HG02884 (cell line): ENCODE results near the gene MYH9.
"Not testable (repeated sequence)": the region's sequence is repeated elsewhere in the genome, so short reads cannot be mapped to it uniquely, and the experiment has no call there.

Source experiments
- ATAC-seq: cut with Tn5 transposase; IDR thresholded peaks from one replicate; pipeline ENCODE4 v1.9.1; 2021; ENCODE audit warnings: mild to moderate bottlenecking, moderate library complexity; ENCODE audit not compliant: unreplicated experiment

The MYH9 gene

GRCh38 chr22:36280379-36280778, 107.4 kb downstream of the MYH9 start:
- no peak for ATAC-seq

DNA sequence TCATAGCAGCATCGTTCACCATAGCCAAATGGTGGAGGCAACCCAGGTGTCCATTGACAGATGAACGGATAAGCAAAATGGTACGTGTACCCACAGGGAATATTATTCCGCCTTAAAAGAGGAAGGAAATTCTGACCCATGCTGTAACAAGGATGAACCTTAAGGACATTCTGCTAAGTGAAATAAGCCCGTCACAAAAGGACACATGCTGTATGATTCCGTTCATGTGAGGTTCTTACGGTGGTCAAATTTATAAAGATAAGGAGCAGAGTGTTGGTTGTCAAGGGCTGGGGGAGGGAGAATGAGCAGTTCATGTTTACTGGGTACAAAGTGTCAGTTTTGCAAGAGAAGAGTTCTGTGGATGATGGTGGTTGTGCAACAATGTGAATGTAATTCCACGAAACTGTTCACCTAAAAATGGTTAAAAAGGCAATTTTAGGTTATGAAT, 108.5 kb downstream of the MYH9 start:
- no peak for ATAC-seq

DNA sequence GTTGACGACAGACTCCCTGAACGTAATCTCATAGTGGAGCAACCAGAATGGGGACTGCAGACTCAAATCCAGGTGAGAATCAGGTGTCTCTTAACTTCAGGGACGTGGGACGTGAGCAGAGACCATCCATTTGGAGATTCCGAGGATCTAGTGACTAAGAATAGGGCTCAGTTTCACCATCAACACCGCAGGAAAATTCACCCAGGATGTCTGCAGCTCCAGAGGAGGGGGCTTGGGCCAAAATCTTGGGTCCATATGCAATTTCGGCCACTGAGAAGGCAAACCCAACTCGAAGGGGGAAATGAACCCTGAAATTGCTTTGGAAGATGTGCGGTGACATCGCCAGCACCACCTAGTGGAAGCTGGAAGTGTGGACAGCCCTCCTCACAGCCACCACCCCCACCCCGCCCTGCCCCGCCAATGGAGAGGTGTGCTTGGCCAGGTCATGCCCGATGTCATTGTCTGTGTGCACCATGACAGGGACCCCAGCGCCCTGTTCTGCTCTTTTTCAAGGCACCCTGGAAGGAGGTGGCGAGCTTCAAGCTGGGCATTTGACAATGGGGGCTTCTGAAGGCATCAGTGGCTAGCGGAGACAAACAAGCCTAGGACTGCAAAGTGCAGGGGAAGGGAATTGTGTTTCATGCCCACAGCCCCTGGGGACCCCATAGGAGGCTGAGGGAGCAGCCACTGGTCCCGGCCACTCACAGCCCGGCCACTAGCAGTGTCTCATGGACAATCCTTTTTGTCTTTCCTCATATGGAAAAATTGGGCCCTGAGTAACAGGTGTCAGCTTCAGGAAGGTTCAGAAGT, 110.1 kb downstream of the MYH9 start:
- ATAC-seq = no peak

GRCh38 chr22:36274531-36274930, 113.2 kb downstream of the MYH9 start:
- ATAC-seq = no peak

DNA sequence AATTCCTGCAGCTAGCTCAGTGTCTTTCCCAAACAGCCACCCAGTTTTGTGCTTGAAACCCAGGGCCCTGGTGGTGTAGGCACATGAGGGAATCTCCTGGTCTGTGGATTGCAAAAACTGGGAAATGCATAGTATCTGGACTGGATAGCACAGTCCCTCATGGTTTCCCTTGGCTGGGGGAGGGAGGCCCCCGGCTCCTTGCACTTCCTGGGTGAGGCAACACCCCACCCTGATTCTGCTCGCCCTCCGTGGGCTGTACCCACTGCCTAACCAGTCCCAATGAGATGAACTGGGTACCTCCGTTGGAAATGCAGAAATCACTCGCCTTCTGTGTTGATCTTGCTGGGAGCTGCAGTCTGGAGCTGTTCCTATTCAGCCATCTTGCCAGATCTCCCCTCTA, 115.8 kb downstream of the MYH9 start:
- not testable (repeated sequence) for ATAC-seq

GRCh38 chr22:36271231-36271630, 116.5 kb downstream of the MYH9 start:
- ATAC-seq = not testable (repeated sequence)

GRCh38 chr22:36267896-36268485, 119.8 kb downstream of the MYH9 start:
- ATAC-seq = no peak

DNA sequence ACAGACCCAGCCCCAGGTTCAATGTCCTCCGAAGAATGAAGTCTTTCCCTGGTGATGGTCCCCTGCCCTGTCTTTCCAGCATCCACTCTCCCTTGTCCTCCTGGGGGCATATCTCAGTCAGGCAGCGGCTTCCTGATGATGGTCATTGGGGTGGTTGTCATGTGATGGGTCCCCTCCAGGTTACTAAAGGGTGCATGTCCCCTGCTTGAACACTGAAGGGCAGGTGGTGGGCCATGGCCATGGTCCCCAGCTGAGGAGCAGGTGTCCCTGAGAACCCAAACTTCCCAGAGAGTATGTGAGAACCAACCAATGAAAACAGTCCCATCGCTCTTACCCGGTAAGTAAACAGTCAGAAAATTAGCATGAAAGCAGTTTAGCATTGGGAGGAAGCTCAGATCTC, 120.7 kb downstream of the MYH9 start:
- no peak for ATAC-seq

DNA sequence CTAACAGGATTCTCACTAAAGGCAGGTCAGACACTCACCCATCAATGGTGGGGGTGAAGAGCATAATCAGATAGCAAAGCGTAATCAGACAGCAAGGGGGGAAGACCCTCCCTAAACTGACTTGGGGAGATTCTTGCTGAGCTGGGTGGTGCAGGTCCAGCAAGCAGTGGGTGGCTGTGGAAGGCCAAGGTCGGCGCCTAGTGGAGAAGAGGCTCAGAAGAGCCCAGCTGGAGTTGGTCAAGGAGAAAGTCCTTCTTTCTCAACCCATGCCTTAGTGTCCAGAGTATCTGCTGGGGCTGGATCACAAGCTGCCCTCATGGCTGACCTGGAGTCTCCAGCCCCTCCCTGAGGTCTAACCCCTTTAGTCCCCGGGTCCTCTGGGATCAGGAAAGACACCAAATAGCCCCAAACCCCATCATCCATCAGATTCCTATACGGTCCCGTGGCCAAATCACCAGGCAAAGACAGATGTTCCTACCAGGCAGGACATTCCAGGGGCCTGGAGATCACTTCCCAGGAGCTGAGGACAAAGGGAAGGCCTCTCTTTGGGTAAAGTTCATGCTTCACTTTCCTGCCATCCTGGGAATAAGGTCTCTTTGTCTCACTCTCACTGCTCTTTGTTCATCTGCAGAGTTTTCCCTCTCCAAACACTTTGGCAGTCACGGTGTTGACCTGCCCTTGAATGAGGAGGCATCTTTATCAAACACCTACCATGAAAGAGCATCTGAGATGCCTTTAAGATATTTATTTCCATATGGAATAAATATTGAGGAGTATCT, 123.7 kb downstream of the MYH9 start:
- ATAC-seq = not testable (repeated sequence)

- not testable (repeated sequence) for ATAC-seq
Measured at GRCh38 chr22:36263216-36263673, 124.5 kb downstream of the MYH9 start.

GRCh38 chr22:36262307-36262706, 125.5 kb downstream of the MYH9 start:
- not testable (repeated sequence) for ATAC-seq

GRCh38 chr22:36261675-36262074, 126.1 kb downstream of the MYH9 start:
- ATAC-seq = not testable (repeated sequence)

GRCh38 chr22:36259615-36260300, 128.0 kb downstream of the MYH9 start:
- ATAC-seq = no peak

DNA sequence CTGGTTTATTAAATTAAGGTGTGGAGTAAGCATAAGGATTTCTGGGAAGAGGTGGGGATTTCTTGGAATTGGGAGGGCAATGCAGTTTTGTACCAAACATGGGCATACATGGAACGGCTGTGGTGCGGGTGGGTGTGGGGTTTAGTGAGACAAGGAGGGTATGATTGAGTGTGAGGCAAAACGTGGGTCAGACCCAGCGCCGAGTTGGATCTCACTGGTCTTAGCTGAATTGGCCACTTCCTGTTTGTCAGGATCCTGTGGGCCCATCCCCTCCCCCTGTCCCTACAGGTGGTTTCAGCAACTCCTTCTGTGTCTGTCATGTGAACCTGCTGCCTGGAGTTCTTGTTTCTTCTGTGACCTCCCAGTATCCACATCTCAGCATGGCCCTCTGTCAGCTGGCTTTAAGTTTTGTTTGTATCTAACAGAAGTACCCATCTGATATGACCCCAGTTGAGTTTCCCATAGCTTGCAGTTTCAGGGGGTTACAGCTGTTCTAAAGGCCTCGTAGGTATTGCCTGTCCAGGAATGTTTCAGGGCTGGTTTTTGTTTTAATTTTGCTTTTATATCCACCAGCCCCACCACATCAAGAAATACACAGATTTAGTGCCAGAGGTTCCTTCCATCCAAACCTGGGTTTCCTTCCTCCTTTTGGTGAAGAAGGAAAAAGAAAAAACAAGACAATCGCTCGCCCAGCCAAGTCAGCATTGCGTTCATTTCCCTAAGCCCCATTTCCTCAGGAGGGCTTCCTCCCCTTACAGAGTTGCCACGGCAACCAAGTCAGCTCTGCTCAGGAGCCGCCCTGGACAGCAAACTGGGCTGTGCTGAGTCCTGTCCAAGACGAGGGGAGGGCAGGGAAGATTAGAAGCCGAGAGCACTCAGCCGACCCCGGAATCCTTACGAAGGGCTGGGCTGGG, 128.8 kb downstream of the MYH9 start:
- ATAC-seq = no peak

- no peak for ATAC-seq
Measured at GRCh38 chr22:36257948-36258670, 129.7 kb downstream of the MYH9 start.

DNA sequence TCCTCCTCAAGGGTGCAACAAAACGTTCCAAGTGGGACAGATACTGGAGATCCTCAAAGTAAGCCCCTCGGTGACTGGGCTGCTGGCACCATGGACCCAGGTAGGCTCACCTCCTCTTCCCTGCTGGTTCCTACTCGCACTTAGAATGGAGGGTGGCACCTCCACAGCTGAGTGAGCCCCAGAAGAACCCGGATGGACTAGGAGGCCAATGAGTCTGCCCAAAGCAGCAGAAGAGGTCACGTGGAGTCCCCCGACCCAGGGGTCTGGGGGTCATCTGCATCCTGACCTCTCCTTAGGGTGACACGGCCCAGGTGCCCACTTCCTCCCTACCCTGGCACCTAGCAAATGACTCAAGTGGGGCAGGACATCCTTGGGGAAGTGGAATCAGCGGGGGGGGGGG, 130.5 kb downstream of the MYH9 start:
- no peak for ATAC-seq

DNA sequence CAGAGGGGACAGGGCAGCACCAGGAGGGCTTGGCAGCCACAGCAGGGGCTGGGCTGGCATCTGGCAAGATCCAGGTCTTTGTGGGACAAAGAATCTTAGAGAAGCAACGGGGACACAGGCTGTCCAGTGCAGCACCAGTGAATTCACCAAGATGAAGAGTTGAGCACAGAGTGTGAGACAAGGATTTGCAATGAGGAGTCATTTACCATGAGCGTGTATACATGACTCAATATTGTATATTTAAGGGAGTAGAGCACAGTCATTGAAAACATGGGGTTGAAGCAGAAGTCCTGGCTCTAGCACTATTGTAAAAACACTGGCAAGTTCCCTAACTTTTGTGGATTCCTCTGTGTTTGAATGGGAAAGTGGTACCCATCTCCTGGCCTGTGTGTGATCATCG, 131.3 kb downstream of the MYH9 start:
- no peak for ATAC-seq

DNA sequence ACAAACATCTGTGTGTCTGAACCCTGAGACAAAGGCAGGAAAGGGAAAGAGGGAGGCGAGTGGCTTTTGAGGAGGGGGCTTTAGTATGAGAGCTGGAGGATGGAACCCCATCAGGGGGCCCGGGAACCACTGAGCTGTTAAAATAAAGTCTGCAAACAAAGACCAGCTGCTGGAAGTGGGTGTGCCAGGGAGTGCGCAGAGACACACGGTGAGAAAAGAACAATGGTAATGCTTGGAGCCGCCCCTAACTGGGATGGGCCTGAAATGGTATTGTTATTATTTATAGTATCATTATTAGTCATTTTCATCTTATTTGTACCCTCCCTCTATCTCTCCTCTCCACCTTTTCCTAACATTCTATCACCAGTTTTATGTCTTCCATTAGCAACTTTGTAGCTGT, 132.2 kb downstream of the MYH9 start:
- ATAC-seq = not testable (repeated sequence)
